H1 (cell line): ENCODE data around the gene INPP5B.

Experiments
- CBX5 ChIP-seq: fragments of 300-800, 300-1000 bp; sonication (generic); IDR thresholded peaks from 2 replicates; pipeline ENCODE4 v1.7.1; 2016; ENCODE audit warnings: antibody characterized with exemption, low read length, low read depth
- CTBP2 ChIP-seq: IDR thresholded peaks from 2 replicates; pipeline ENCODE4 v1.7.0; 2011; ENCODE audit warnings: borderline replicate concordance, mild to moderate bottlenecking, moderate library complexity, mixed read lengths, low read length; ENCODE audit not compliant: insufficient read depth, insufficient read length
- CTCF ChIP-seq, 3 experiments: IDR thresholded peaks; 1 replicate in 2 of 3; 2 replicates in 1 of 3; pipeline versions ENCODE4 v1.5.1 to v1.6.1; 2011; ENCODE audit warnings: low read length in 3 of 3, mild to moderate bottlenecking in 3 of 3, inconsistent platforms in 2 of 3, low read depth in 1 of 3, moderate library complexity in 1 of 3; ENCODE audit not compliant: insufficient read depth in 1 of 3; ENCODE audit errors: control extremely low read depth in 1 of 3
- EP300 ChIP-seq, 2 experiments: IDR thresholded peaks; 1 replicate in 1 of 2; 2 replicates in 1 of 2; pipeline ENCODE4 v1.6.1; 2011 to 2012; ENCODE audit warnings: low read depth in 2 of 2, low read length in 2 of 2, mild to moderate bottlenecking in 2 of 2, borderline replicate concordance in 1 of 2, inconsistent platforms in 1 of 2, moderate library complexity in 1 of 2
- EZH2 ChIP-seq: fragments of 200-600 bp; sonication (generic); IDR thresholded peaks from 2 replicates; pipeline ENCODE4 v1.7.1; 2012; ENCODE audit warnings: low read depth, mild to moderate bottlenecking, moderate library complexity, low read length, inconsistent platforms; ENCODE audit not compliant: severe bottlenecking
- PHF8 ChIP-seq: fragments of 200-600 bp; sonication (generic); conservative IDR thresholded peaks from 2 replicates; pipeline ENCODE4 v1.7.1; 2012; ENCODE audit warnings: low read depth, mild to moderate bottlenecking, inconsistent platforms, low read length, moderate library complexity
- POLR2AphosphoS5 ChIP-seq: IDR thresholded peaks from 2 replicates; pipeline ENCODE4 v1.6.1; 2011; ENCODE audit warnings: low read depth, low read length
- RFX5 ChIP-seq: IDR thresholded peaks from 2 replicates; pipeline ENCODE4 v1.6.1; 2011; ENCODE audit warnings: low read depth, low read length, improper control_type of control experiment, borderline replicate concordance
- TBP ChIP-seq: IDR thresholded peaks from 2 replicates; pipeline ENCODE4 v1.6.1; 2011; ENCODE audit warnings: low read depth, low read length, improper control_type of control experiment
- TCF12 ChIP-seq: IDR thresholded peaks from 2 replicates; pipeline ENCODE4 v1.6.1; 2011; ENCODE audit warnings: low read depth, mild to moderate bottlenecking, low read length
- ZNF274 ChIP-seq: IDR thresholded peaks from 2 replicates; pipeline ENCODE4 v1.7.0; 2012; ENCODE audit warnings: low read length, borderline replicate concordance; ENCODE audit errors: extremely low read depth

GRCh38 chr1:37932759-37933158 lies 14.1 kb downstream of the INPP5B start:
- TF ChIP-seq ZNF274 (no peak), CTBP2 (no peak), CBX5 (no peak), PHF8 (no peak), TCF12 (no peak), EZH2 (no peak), CTCF (IDR thresholded peaks at IDR 0.05; ENCODE audit: control extremely low read depth in 1 of 3, insufficient read depth in 1 of 3, low read depth in 1 of 3, low read length in 3 of 3) (no peak), TBP (no peak), RFX5 (no peak), POLR2AphosphoS5 (no peak), EP300 (IDR thresholded peaks at IDR 0.05; ENCODE audit: borderline replicate concordance in 1 of 2, low read depth in 2 of 2, low read length in 2 of 2) (no peak)
